ENCODE data around the gene NAT9.

The NAT9 gene

DNA sequence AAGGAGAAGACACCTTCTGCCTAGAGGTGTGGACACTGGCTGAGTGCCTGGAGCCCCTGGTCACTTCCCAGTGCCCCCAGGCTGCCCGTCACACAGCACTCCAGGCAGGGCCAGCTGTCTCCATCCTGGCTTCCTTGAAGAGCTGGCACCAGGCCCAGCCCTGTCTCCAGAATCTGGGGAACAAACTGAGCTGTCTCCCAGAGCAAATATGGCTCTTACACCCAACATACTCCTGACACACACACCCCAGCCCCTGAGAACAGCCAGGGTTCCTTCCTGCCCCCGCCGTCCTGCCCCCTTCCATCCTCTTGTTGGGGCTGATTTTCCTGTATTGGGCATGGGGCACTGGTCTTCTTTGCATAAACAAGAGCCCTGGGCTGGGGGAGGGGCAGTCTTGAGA is 18.6 kb downstream of the NAT9 start:
- peak; percentile 89 for TF ChIP-seq ZNF341 (tag by site-specific recombination; IDR thresholded peaks at IDR 0.05; ENCODE audit: low read depth)
- no peak for TF ChIP-seq ZFP69B (tag by site-specific recombination; IDR thresholded peaks at IDR 0.05)
- TF ChIP-seq, protein P1, sequence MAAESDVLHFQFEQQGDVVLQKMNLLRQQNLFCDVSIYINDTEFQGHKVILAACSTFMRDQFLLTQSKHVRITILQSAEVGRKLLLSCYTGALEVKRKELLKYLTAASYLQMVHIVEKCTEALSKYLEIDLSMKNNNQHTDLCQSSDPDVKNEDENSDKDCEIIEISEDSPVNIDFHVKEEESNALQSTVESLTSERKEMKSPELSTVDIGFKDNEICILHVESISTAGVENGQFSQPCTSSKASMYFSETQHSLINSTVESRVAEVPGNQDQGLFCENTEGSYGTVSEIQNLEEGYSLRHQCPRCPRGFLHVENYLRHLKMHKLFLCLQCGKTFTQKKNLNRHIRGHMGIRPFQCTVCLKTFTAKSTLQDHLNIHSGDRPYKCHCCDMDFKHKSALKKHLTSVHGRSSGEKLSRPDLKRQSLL (tag by site-specific recombination; IDR thresholded peaks at IDR 0.05), result peak; percentile 78
- H3K36me3 ChIP-seq (ENCODE audit: control insufficient read depth in 2 of 2, insufficient read depth in 1 of 2, low read length in 2 of 2), result no peaks in the 10 kb centered on the region
- CTCF ChIA-PET, result interaction anchor here (0.6 to 5.4 kb wide), 5 partner anchors 12 to 444 kb away, joined by 3 to 38 read pairs (median 4); partner anchors contain the start of gene RAB37
- no peaks in the 10 kb centered on the region for H3K9me3 ChIP-seq (ENCODE audit: control insufficient read depth, insufficient read depth, low read depth, low read length)
- POLR2A ChIA-PET, result interaction anchor here (0.9 to 3.7 kb wide), 4 partner anchors 8 to 116 kb away, joined by 3 to 22 read pairs (median 6); partner anchors contain the start of genes FDXR and NAT9
- no peak overlapping the region for H3K27ac ChIP-seq (ENCODE audit: extremely low read depth, low read depth, low read length)
- H3K4me3 ChIP-seq (ENCODE audit: low read depth, low read length), result no peak overlapping the region
- peaks cover 14% of the 10 kb centered on the region for H3K4me1 ChIP-seq (ENCODE audit: control insufficient read depth, insufficient read depth, low read length)

DNA sequence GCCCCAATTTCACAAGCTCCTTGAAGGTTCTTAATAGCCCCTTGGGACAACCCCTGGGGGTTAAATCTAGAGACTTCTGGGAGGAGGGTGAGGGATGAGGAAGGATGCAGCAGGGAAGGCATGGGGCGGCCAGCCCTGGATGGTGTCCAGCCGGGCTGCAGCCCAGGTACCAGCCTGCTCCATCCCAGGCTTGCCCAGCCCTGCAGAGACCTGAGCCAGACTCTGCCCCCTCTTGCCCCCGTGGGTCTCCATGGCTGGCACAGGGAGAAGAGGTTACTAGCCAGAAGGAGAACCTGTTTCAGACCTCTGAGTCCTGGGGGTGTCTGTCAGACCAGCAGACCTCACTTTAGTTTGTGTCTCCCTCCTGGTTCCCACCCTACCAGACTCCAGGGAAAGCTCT is 19.3 kb downstream of the NAT9 start:
- H3K4me3 ChIP-seq (ENCODE audit: low read depth, low read length), result no peak overlapping the region
- H3K4me1 ChIP-seq (ENCODE audit: control insufficient read depth, insufficient read depth, low read length), result peaks cover 14% of the 10 kb centered on the region
- H3K9me3 ChIP-seq (ENCODE audit: control insufficient read depth, insufficient read depth, low read depth, low read length), result no peaks in the 10 kb centered on the region
- no peak overlapping the region for H3K27ac ChIP-seq (ENCODE audit: extremely low read depth, low read depth, low read length)
- CTCF ChIA-PET, result interaction anchor here (0.7 to 2.8 kb wide), 4 partner anchors 12 to 95 kb away, joined by 4 to 15 read pairs (median 10); partner anchors contain the start of gene RAB37
- POLR2A ChIA-PET, result interaction anchor here (2.0 to 3.7 kb wide), 2 partner anchors 7 to 20 kb away, joined by 8 to 22 read pairs; partner anchors contain the start of gene NAT9
- no peaks in the 10 kb centered on the region for H3K36me3 ChIP-seq (ENCODE audit: control insufficient read depth in 2 of 2, insufficient read depth in 1 of 2, low read length in 2 of 2)
- no peak for TF ChIP-seq HOXC10 (CRISPR knock-in tag; IDR thresholded peaks at IDR 0.05)
- TF ChIP-seq ZNF324 (tag by site-specific recombination; IDR thresholded peaks at IDR 0.05), result no peak
- TF ChIP-seq YY1 (tag by site-specific recombination; IDR thresholded peaks at IDR 0.05), result no peak
- no peak for TF ChIP-seq MYNN (tag by site-specific recombination; IDR thresholded peaks at IDR 0.05; ENCODE audit: borderline replicate concordance)
- TF ChIP-seq ZNF792 (tag by site-specific recombination; IDR thresholded peaks at IDR 0.05), result no peak
- no peak for TF ChIP-seq ZNF843 (tag by site-specific recombination; IDR thresholded peaks at IDR 0.05)
- no peak for TF ChIP-seq ZNF48 (tag by site-specific recombination; IDR thresholded peaks at IDR 0.05)

GRCh38 chr17:74755533-74755932 is 20.6 kb downstream of the NAT9 start:
- no peak for TF ChIP-seq HOXD13 (CRISPR knock-in tag; IDR thresholded peaks at IDR 0.05; ENCODE audit: borderline replicate concordance)
- H3K9me3 ChIP-seq (ENCODE audit: control insufficient read depth, insufficient read depth, low read depth, low read length), result no peaks in the 10 kb centered on the region
- peaks cover 14% of the 10 kb centered on the region for H3K4me1 ChIP-seq (ENCODE audit: control insufficient read depth, insufficient read depth, low read length)
- ChIA-PET CTCF (interaction anchor here (1.4 to 2.8 kb wide), 6 partner anchors 10 to 98 kb away, joined by 3 to 15 read pairs (median 8); partner anchors contain the start of gene RAB37), POLR2A (no interaction called here)
- no peak overlapping the region for H3K27ac ChIP-seq (ENCODE audit: extremely low read depth, low read depth, low read length)
- H3K36me3 ChIP-seq (ENCODE audit: control insufficient read depth in 2 of 2, insufficient read depth in 1 of 2, low read length in 2 of 2), result no peaks in the 10 kb centered on the region
- H3K4me3 ChIP-seq (ENCODE audit: low read depth, low read length), result no peak overlapping the region

DNA sequence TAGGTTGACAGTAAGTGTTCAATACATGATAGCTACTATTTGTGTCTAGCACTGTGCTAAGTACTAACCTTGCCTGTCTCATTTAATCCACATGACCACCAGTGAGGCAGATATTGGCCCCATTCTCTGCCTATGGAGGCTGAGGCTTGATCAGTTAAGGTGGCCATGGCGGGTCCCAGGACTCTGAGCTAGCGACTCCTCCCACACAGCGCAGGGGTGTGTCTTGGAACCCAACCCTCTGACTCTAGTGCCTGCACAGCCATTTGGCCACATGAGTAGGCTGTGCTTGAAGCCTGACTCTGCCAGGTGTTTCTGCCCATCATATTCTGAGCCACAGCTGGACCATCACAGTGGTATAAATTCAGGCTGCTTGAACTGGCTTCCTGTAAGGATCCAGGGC is 21.3 kb downstream of the NAT9 start:
- no peak overlapping the region for H3K4me3 ChIP-seq (ENCODE audit: low read depth, low read length)
- no peaks in the 10 kb centered on the region for H3K36me3 ChIP-seq (ENCODE audit: control insufficient read depth in 2 of 2, insufficient read depth in 1 of 2, low read length in 2 of 2)
- ChIA-PET POLR2A (interaction anchor here (1.3 kb wide), 1 partner anchor 21 kb away, joined by 7 read pairs; the partner anchor contains the start of gene NAT9), CTCF (interaction anchor here (1.4 to 2.8 kb wide), 4 partner anchors 9 to 98 kb away, joined by 3 to 15 read pairs (median 8); no protein-coding TSS in a partner anchor)
- H3K4me1 ChIP-seq (ENCODE audit: control insufficient read depth, insufficient read depth, low read length), result peaks cover 18% of the 10 kb centered on the region
- no peak for TF ChIP-seq ZNF362 (tag by site-specific recombination; IDR thresholded peaks at IDR 0.05)
- no peak for TF ChIP-seq ZNF175 (tag by site-specific recombination; IDR thresholded peaks at IDR 0.05)
- TF ChIP-seq ZBTB8A (tag by site-specific recombination; IDR thresholded peaks at IDR 0.05), result no peak
- TF ChIP-seq KLF1 (tag by site-specific recombination; IDR thresholded peaks at IDR 0.05), result 0 out of 2 replicates have a peak, but pooled peaks have one; percentile 18
- no peak for TF ChIP-seq REPIN1 (tag by site-specific recombination; IDR thresholded peaks at IDR 0.05; ENCODE audit: low read depth)
- no peak for TF ChIP-seq ZNF202 (tag by site-specific recombination; IDR thresholded peaks at IDR 0.05; ENCODE audit: borderline replicate concordance)
- TF ChIP-seq, protein P2, sequence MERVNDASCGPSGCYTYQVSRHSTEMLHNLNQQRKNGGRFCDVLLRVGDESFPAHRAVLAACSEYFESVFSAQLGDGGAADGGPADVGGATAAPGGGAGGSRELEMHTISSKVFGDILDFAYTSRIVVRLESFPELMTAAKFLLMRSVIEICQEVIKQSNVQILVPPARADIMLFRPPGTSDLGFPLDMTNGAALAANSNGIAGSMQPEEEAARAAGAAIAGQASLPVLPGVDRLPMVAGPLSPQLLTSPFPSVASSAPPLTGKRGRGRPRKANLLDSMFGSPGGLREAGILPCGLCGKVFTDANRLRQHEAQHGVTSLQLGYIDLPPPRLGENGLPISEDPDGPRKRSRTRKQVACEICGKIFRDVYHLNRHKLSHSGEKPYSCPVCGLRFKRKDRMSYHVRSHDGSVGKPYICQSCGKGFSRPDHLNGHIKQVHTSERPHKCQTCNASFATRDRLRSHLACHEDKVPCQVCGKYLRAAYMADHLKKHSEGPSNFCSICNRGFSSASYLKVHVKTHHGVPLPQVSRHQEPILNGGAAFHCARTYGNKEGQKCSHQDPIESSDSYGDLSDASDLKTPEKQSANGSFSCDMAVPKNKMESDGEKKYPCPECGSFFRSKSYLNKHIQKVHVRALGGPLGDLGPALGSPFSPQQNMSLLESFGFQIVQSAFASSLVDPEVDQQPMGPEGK (tag by site-specific recombination; IDR thresholded peaks at IDR 0.05), result no peak
- H3K9me3 ChIP-seq (ENCODE audit: control insufficient read depth, insufficient read depth, low read depth, low read length), result no peaks in the 10 kb centered on the region
- no peak overlapping the region for H3K27ac ChIP-seq (ENCODE audit: extremely low read depth, low read depth, low read length)
